SK-N-MC (cell line): ENCODE data around the gene ZG16B.

Source experiments
- EZH2 ChIP-seq: fragments of 200-600 bp; sonication (generic); IDR thresholded peaks from one replicate; pipeline ENCODE4 v1.6.1; 2017; ENCODE audit warnings: antibody characterized with exemption
- FOXP2 ChIP-seq: optimal IDR thresholded peaks from 2 replicates; pipeline ENCODE3; 2011; ENCODE audit warnings: mild to moderate bottlenecking, moderate library complexity; ENCODE audit not compliant: insufficient read depth; ENCODE audit errors: extremely low read length, control extremely low read depth
- POLR2AphosphoS5 ChIP-seq: IDR thresholded peaks from 2 replicates; pipeline ENCODE4 v1.6.1; 2012; ENCODE audit warnings: mild to moderate bottlenecking, low read depth, low read length, borderline replicate concordance

GRCh38 chr16:2790631-2791030, 39.5 kb upstream of the ZG16B start:
- TF ChIP-seq POLR2AphosphoS5 = no peak
- no peak for TF ChIP-seq EZH2
- no peak for TF ChIP-seq FOXP2
